ENCODE measurements around the gene RNF115.

GRCh38 chr1:145868232-145868631 is 44.3 kb upstream of the RNF115 start:
- no peak for TF ChIP-seq CTCF (IDR thresholded peaks at IDR 0.05)
- TF ChIP-seq POLR2A (IDR thresholded peaks at IDR 0.05) = no peak
- no peak for TF ChIP-seq EP300 (IDR thresholded peaks at IDR 0.05)

All from tibial nerve (tissue), 4 donors.